HG03558 (cell line): ENCODE results near the gene WDR35.

ENCODE experiments used
- ATAC-seq: cut with Tn5 transposase; IDR thresholded peaks from one replicate; pipeline ENCODE4 v1.9.1; 2021; ENCODE audit warnings: moderate number of reproducible peaks; ENCODE audit not compliant: unreplicated experiment; ENCODE audit errors: extremely low read depth

WDR35 gene

DNA sequence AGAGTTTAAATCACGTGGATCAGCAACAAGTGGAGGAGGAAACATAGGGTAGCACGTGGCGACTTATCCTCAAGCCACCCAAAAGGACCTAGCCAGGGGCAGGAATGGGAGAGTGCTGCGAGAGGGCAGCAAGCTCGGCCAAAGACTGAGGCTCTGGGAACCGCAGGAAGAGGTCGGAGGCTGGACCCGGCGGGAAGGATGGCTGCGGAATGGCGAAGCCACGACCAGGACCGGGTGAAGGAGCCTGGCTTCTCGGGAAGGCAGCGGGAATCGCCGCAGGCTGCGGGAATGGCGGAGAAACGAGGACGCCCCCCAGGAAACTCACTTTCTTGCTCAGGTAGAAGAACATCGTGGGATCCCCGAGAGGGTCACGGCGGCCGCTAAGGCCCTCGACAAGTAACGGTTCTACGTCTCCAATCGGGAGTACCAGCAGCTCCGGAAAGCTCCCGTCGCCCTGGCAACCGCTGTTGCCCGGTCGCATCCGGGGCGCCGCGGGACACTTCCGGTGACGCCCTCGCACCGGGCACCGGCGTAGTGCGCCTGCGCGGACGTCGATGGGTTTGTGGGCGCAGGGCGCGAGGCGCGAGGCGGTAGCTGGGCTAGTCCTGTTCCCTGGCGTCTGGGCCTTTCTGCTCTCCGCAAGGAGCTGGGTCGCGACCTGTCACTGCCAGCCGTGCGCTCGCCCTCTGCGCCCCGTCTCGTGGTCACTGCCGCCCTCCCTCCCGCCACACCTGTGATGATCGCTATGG, at the start of gene WDR35:
TSS of gene WDR35 (minus strand) at position 439 of the 749 bp plus-strand sequence. CDS start at position 349, 90 bp downstream.
- ATAC-seq: peak; percentile 87

DNA sequence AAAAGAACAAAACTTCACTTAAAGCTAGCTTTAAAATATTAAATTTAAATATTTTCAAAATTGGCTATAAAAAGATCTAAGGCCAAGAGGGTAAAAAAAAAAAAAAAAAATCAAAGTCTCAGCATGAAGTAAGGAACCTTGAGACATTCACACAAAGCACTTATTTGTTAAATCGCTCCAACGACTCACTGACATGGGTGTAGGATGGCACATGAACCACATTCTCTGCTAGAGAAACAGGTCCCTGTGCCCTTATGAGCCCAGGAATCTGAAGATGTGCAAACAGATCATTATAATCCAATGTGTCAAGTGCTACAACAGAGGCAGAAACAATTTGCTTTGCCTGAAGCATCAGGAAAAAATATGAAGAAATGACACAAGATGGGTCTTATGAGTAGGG, 47.8 kb upstream of the WDR35 start:
- ATAC-seq: no peak

DNA sequence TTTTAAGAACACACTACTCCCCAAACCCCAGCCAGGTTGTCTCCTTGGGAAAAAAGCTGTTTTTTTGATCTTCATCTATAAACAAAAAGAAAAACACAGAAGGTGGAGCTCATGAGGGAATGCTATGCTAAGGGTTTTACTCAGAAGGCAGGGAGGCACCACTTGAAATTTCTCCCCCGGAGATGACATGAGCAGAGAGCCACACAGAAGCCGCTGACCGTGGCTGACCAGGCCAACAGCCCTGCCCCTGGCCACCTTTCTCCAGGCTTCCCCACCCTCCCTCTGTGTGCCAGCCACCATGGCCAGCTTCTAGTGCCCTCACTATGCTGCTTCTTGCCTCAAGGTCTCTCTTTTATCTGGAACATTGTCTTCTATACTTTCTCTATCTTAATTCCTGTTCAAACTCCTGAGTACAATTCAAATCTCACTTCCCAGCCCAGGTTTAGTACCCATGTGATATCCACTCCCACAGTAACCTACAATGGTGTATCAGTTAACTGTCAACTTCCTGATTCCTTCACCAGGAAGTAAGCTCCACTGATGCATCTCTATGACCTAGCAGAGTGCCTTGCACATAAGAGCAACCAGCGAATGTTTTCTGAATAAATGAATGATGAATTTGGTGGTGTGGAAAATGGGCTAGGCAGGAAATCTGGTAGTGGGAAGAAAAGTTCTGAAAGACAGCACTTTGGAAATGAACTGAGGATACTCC, 46.2 kb upstream of the WDR35 start:
- ATAC-seq: no peak

DNA sequence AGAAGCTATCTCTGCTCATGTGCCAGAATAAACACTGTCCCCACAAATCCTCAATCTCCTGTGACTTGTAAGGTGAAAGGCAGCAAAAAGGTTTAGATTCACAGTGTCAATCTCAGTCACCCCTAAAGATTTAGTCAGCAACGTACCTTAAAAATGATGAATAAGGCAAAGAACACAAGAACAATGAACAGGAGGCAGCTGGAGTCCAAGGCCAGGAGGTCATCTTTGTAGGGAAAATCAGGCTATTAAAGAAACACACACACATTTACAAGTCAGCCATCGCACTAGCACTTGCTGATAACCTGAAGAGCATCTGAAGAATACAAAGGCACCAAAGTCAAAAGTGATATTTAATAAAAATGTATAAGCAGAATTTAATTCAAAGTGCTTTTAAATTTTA, 44.9 kb upstream of the WDR35 start:
- no peak for ATAC-seq

DNA sequence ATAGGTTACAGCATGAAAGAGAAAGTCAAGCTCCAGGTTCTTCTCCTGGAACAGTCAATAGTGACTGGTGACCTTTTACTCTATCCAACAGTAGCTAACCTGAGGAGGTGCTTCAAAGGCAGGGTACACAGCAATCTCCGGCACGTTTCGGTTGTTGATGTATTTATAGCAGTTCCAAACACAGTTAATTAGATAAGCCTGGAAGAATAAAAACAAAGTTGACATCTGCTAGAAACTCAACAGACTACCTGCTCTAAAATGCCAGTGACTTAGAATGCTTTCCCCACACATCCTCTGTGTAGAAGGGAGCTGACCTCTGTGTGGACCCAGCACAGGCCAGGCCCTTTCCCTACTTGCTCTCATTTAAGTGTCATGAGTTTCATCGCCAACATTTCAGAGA, 44.3 kb upstream of the WDR35 start:
- no peak for ATAC-seq

DNA sequence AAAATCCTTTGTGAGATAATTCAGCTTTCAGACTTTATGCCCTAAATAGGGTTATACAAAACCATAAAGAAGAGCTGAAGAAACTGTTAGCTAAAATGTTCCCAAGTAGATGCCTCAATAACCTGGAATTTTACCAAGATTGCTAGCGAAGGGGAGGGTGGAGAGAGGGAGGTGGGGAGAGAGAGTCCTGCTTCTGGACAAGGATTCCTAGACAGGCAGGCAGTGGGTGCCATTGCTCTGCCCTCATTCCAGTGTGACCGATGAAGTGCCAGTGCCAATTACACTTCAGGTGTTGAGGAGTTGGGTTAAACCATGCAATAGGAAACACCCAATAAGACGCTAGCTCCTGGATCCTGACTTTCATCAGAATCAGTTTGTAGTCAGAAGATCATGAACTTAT, 43.4 kb upstream of the WDR35 start:
- ATAC-seq: no peak

DNA sequence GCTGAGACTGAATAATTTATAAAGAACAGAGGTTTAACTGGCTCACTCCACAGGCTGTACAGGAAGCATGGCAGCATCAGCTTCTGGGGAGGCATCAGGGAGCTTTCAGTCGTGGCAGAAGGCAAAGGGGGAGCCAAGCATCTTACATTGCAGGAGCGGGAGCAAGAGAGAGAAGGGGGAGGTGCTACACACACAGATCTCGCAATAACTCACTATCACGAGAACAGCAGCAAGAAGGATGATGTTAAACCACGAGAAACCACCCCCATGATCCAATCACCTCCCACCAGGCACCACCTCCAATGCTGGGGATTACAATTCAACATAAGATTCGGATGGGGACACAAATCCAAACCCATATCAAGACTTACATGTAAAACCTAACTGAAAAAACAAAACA, 40.3 kb upstream of the WDR35 start:
- no peak for ATAC-seq

DNA sequence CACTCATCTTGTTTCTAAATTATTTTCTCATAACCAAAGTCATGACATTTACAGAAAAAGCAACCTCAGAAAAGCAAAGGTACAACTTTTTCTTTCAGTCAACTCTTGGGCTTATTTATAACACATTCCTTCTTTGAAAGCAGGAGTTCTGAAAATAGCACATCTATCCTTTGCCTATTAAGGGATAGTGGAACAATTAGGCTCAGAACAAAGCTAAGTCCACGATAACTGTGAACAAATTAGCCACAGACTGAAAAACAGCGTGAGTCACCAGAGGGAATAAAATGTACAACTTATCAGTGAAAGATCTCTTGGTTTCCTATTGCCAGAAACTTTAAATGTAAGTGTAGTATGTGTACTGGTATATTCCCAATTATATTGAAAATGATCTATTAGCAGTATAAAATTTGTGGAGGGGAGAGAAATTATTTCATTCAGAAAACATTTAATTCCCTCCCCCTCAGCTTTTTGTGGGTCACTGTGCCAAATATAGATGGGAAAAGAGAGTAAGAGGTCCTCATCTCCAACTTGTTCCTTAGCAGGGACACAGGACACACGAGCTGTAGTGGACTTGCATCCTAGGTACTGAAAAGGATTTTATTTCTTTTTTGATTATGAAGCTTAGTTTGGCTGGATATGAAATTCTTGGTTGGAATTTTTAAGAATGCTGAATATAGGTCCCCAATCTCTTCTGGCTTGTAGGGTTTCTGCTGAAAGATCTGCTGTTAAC, 38.0 kb upstream of the WDR35 start:
- ATAC-seq: no peak

DNA sequence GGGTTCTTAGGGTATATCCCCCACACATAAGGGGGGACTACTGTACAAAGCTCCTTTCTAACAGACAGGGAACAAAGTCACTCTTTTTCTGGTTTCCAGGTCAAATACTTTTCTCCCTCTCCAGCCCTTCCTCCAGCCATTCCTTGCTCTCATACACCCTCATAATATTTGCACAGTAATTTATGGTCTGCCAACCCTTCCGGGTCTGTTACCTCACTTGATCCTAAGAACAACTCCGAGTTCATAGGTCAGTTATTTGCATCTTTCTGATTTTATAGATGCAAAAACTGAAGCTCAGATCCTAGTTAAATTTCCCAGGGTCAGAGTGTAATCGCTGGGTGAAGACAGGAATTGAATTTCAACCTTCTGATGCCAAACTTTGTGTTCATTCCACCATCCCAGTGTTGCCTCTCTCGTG, 37.4 kb upstream of the WDR35 start:
- ATAC-seq: no peak

DNA sequence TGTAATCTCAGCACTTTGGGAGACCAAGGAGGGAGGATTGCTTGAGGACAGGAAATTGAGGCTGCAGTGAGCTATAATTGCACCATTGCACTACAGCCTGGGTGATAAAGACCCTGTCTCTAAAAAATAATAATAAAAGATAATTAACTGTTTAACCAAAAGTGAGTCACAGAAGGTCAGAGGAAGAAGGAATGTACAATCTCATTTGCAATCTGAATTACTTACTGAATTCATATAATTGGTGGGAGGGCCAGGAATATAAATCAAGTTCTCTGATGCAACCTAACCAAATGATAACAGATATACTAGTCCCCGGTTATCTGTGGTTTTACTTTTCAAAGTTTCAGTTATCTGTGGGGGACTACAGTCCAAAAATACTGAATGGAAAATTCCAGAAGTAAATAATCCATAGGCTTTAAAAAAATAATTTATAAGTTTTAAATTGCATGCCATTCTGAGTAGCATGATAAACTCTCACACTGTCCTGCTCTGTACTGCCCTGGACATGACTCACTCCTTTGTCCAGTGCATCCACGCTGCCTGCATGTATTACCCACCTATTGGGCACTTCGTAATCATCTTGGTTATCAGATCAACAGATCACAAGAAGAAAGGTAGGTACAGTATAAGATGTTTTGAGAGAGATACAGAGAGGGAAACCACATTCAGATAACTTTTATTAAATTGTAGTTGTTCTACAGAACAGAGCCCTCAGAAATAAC, 35.3 kb upstream of the WDR35 start:
- no peak for ATAC-seq

DNA sequence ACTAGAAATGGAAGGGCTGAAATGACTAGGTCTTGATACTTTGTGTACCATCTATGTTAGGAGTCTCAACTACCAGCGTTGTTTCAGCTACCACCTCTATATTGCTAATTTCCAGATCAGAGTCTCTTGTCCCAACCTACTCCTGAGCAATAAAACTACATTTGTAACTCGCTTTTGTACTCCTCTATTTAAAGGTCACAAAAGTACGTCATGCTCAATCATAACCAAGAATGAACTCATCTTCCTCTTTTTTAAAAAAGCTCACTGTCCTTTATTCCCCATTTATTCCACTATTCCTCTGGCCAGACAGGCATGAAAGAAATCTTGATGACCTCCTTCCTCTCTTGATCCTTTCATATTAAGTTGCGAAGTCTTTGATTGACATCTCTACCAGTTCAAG, 33.8 kb upstream of the WDR35 start:
- ATAC-seq: no peak

DNA sequence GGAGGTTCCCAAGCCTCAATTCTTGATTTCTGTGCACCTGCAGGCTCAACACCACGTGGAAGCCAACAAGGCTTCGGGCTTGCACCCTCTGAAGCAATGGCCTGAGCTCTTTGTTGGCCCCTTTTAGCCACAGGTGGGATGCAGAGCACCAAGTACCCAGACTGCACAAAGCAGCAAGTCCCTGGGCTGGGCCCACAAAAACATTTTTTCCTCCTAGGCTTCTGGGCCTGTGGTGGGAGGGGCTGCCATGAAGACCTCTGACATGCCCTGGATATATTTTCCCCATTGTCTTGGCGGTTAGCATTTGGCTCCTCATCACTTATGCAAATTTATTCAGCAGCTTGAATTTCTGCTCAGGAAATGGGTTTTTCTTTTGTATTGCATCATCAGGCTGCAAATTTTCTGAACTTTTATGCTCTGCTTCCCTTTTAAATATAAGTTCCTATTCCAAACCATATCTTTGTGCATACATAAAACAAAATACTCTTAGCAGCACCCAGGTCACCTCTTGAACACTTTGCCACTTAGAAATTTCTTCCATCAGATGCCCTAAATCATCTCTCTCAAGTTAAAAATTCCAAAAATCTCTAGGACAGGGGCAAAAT, 31.6 kb upstream of the WDR35 start:
- ATAC-seq: no peak

DNA sequence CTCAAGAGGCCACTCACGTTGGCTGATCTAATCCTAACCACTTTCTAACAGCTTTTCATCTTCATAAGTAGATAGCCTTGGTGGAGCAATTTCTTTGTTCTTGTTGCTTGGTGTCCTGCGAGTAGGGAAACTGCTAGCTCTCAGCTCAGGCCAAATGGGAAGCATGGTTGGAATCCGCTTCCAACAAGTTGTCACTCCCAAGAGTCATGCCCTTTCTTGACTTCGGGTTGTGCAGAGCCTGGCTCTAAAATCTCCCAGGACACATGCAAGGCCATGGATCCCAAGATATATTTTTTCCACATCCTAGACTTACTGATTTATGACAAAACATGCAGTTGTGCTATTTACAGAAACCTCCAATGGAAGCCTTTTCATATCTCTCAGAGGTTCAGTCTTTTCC, 29.8 kb upstream of the WDR35 start:
- ATAC-seq: no peak

DNA sequence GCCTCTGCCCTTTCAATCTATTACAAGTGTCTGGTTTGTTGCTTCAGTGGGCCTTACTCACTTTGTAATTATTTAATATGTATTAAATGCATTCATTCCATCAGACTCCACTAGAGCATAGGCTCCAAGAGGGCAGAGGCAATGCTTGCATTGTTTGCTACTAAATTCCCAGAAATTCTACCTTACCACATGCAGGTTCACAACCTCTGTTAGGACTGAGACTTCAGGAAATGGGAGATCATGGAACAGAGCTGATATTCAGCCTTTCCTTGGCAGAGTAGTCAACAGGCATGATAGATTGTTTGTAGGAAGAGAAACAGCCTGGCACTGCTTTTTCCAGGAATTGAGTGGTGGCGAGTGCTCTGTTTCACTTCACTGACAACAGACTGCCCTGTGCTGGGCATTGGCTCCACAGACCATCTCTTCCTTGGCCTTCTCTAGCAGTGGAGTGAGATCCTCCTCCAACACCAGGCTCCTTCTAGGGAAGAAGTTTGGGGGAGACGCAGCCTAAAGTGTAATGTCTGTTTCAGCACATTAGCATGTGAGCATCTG, 28.8 kb upstream of the WDR35 start:
- no peak for ATAC-seq

DNA sequence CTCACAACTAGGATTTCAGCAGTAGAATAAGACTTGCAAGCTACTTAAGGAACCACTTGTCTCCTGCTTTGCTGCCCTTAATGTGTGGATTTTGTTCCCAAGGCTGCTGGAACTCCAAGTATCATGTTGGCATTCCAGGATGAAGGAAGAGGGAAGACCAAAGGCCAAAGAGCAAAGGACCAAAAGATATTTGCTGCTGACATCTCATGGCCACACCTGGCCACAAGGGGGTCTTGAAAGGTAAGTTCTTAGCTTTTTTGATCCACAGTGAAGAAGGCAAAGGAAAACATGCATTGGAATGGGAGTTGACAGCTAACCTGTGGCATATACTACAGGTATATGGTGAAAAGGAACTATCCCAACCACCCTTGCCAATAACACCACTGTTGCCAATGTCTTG, 26.4 kb upstream of the WDR35 start:
- ATAC-seq: no peak

DNA sequence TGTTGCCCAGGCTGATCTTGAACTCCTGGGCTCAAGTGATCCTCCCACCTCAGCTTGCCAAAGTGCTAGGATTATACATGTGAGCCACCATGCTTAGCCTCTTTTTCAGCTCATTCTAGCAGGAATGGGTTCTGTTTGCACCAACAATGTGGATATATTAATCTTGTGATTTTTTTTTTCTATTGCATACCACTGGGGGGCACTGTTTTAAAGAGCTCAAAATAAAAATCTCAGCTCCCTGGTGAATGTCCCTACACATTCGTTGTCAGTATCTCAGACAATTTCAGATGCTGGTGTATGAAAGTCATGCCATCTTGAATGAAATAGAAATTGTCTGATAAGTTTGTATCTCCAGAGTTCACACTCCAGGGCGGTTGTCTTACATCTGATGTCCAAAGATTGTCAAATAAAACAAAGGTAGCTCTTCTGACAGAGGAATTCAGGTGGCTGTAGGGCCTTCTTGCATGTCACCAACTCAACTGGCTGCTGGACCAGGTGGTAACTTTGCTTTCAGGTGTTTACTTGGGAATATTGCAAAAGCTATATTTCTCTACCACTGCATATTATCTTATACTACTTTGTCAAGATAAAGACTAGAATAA, 25.7 kb upstream of the WDR35 start:
- ATAC-seq: no peak

DNA sequence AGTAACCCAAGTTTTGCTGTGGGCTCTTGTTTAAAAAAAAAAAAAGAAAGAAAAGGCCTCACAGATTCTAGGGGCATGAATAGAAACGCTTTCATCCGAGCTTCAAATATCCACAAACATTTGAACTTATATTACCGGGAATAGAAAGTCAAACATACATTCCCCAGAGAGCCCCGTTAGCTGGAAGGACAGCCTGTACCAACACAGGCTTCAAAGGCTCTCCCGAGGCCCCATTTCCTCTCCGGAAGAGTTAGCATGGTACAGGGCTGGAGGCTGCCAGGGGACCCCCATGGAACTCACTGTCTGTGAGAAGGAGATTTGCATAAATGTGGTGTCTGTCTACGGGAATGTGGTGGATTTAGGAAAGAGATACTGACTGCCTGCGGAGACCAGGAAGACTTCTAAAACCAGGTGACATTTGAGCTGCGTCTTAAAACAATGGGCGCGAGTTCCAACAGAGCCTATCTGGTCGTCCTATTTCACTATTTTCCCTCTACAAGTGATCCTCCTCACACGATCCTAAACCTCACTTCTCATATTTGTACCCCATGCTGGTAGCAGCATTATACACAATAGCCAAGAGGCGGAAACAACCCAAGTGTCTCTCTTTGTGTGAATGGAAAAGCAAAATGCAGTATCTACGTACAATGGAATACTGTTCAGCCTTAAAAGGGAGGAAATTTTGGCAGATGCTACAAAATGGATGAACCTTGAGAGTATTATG, 23.4 kb upstream of the WDR35 start:
- no peak for ATAC-seq

DNA sequence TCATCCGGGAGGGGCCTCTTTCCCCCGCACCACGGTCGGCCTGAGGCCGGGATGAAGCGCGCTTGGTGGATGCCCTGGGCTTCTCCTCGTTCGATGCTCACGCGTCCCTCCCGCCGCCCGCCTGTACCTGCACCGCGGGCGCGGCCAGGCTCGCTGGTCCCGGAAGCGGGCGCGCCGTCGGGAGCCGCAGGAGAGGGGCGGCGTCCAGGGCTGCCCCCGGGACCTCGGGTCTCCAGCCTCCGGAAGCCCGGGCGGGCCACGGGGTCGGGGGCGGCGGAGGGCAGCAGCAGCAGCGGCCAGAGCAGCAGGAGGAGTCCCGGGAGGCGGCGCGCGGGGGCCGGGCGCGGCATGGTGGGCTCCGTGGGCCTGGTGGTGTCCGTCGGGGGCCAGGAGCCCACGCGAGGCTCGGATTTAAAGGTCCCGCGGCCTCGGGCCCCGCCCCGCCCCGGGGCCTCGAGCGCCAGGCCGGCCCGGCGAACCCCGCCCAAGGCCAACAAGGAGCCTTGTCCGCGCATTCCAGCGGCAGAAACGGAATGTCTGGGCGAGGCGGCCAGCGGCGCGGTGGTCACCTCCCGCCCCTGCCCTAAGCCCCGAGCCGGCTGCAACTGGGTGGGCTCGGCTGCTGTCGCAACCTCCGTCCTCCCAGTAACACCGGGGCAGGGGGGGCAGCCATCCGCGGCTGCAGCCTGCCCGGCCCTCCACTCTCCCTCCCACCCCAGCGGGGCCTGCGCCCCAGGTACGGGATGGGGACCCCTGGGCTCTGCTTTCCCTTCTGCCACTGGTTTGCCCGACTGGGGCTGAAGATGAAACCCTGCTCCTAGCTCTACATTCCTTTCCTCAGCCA, 22.6 kb upstream of the WDR35 start, which contains the start of gene MATN3:
TSS of gene MATN3 (minus strand) at position 387 of the 844 bp plus-strand sequence. CDS start at position 350, 37 bp downstream.
- ATAC-seq: no peak
